WI38 (cell line): ENCODE results near the gene ARHGAP30.

Experiments
- H3K4me3 ChIP-seq: 2 replicates; pipeline ENCODE4 v1.5.1; 2011; ENCODE audit warnings: low read depth, mild to moderate bottlenecking, control low read depth, low read length
- TF ChIP-seq, protein P1 (sequence below): IDR thresholded peaks from 2 replicates; pipeline ENCODE4 v1.5.1; 2012; ENCODE audit warnings: low read depth, mild to moderate bottlenecking, control low read depth, low read length

Gene ARHGAP30

DNA sequence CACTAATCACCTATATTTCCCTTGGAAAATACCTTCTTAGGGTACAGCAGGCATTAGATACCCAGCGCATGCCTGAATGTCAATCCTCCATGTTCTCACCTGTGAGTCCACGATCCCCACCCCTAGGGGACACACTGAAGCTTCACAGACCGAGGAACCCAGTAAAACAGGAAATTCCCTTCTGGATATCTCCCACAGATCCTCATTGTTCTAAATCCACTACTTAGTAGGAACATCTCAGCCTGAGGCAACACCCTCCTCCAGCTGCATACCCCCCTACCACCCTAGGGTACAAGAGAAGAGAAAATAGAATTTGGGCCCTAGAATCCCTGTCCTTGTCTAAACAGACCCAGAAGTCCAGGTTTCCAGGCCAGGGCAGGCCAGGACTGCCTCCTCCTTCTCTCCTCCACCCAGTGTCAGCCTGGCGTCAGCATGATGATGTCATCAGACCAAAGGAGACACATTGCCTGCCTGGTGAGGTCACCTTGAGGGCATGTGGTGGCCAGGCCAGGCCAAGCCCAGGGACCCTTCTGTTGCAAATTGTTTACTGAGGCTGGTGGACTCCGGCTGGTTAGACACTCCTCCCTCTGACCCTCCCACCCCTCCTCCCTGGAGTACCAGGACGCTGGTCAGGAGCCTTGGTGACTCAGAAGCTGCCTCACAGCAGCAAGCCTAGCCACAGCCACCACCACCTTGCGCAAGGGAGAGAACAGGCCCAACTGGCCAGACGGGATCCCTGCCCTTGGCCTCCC is 13.5 kb upstream of the ARHGAP30 start:
- TF ChIP-seq, protein P1, sequence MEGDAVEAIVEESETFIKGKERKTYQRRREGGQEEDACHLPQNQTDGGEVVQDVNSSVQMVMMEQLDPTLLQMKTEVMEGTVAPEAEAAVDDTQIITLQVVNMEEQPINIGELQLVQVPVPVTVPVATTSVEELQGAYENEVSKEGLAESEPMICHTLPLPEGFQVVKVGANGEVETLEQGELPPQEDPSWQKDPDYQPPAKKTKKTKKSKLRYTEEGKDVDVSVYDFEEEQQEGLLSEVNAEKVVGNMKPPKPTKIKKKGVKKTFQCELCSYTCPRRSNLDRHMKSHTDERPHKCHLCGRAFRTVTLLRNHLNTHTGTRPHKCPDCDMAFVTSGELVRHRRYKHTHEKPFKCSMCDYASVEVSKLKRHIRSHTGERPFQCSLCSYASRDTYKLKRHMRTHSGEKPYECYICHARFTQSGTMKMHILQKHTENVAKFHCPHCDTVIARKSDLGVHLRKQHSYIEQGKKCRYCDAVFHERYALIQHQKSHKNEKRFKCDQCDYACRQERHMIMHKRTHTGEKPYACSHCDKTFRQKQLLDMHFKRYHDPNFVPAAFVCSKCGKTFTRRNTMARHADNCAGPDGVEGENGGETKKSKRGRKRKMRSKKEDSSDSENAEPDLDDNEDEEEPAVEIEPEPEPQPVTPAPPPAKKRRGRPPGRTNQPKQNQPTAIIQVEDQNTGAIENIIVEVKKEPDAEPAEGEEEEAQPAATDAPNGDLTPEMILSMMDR, result no peak
- H3K4me3 ChIP-seq, result no peak overlapping the region

- TF ChIP-seq, protein P1, result no peak
- H3K4me3 ChIP-seq, result no peak overlapping the region
These were observed 12.8 kb upstream of the ARHGAP30 start for GRCh38 chr1:161082483-161082882.

DNA sequence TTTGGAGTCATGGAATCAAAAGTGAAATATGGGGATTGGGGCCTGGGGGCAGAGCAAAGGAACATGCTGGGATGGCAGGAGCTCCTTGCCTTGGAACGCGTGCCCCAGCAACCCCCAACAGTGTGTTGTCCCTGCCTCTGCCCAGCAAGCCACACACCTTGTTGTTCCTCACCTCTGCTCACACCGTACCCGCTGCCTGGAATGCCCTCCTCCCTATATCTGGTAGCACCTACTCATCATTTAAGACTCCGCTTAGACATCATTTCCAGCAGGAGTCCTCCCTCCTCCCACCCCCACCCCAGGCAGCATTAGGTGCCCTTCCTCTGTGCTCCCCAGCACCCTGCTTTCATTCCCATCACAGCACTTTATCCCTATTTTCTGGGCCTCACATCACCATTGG is 11.8 kb upstream of the ARHGAP30 start:
- TF ChIP-seq, protein P1, result no peak
- H3K4me3 ChIP-seq, result no peak overlapping the region

DNA sequence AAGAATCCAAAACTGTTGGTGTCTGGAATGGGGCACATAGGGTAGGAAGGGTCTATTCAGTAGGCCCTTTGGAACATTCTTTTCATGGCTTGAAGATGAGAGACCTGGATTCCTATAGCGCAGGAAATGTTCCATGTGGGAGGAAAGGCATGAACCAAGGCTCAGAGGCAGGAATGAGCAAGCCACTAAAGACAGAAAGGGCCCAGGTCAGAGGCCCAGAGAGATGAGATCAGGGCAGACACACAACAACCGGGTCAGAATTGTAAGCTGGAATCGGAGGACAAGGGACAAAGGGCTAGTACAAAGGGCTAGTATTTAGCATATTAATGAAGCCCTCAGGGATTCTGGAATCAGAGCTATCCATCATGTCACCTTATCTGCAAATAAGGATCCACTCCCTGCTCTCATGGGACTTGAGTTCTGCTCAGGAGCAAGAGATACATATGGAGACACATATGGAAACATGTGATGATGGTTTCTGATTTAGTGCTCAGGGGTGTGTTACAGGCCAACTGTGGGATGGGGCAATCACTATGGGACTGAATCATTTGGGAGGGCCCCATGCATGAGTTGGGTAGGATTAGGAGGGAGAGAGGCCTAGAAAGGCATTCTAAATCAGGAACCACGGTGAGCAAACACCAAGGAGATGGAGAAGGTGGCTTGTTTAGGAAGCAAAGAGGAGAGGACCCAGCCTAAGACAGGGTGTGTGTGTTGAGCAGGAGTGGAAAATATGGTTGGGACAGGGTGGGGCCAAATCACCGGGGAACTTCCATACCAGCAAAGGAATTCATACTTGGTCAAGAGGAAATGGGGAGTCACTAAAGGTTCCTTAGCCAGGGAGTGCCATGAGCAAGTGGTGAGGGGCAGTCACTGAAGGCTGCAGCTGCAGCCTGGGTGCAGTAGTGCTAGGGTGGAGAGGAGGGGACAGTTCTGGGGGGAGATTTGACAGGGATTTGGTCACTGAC is 11.0 kb upstream of the ARHGAP30 start:
- no peak overlapping the region for H3K4me3 ChIP-seq
- TF ChIP-seq, protein P1, result no peak

DNA sequence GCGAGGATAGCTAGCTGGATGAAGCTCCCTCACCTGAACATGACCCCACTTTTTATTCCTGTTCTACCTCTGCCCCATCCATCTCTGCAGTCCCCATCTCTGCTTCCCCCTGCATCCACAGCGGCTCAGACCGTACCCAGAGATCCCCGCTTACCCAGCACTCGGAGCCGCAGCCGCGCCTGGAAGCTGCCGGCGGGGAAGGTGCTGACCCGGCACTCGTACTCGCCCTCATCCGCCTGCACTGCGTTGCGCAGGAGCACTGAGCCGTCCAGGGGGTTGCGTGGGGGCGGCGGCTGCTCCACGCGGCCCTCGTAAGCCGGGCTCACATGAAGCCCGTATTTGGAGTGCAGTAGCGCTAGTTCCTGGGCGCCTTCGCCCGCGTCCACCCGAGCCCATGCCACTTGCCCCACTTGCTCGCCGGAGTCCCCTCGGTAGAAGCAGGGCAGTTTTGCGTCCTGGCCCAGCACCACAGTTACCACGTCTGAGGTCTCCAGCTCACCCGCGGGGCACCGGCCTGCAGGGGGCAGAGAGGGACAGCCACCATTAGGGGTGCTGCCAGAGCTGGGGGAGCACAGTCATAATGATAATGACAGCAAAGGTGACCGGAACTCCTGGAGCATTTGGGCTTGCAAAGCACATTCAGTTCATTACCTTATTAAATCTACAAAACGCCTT is 9.9 kb upstream of the ARHGAP30 start:
- TF ChIP-seq, protein P1, result no peak
- no peak overlapping the region for H3K4me3 ChIP-seq

DNA sequence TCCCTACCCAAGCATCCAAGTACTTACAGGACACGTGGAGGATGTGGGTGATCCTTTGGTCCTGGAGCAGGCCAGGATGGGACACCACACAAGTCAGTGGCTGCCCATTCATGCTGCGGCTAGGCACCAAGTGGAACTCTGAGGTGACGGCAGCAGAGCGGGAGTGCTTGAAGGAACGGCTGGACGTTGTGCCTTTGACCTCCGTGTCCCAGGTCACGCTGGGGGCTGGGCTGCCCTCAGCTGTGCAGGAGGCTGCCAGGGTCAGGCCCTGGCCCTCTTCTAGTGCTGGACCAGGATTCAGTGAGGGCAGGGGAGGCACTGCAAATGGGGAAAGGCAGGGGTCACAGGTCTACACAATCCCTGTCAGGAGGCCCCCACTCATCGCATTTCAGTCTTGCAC is 7.7 kb upstream of the ARHGAP30 start:
- TF ChIP-seq, protein P1, result no peak
- no peak overlapping the region for H3K4me3 ChIP-seq
